ENCODE results near the gene MBP. TPM values are rescaled to one million over a fixed set of nuclear protein-coding genes. Genes with fewer than 3 reads are reported as not detected.

The MBP gene
- total RNA-seq, 4 donors from 2014 or later: 44.0 to 68.0 (median 60.2) TPM

DNA sequence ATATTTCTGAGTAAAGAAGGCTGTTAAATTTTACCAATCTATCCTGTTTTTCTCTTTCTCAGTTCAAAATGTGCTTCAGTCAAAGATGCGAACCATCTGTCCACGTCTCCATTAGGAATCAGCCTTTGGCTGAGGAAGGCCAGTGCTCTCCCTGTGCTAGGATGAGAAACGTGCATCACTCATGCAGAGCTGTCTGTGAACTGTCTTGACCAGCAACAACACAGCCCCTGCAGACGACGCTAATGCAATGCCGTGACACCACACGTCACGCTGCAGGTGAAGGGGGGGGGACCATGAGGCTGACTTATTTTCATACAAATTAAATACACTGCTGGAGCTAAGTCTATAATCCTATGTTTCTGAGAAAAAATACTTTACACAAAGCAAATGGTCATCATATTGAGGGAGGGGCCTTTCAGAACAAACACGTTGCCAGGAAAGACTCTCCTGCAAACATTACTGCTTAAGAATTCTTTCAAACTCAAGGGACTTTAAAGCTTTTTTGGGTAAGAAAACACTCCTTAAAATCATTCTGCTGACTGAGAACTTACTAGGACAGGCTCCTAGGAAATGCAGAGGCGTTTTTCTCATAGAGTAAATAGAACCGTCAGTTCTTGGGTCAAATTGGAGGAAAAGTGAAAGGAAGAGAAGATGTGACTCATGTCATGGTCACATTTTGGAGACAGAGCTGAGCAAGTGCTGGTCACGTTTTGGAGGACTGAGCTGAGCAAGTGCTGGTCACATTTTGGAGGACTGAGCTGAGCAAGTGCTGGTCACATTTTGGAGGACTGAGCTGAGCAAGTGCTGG is 97.0 kb downstream of the MBP start:
- DNase-seq: no peak
- no peaks in the 10 kb centered on the region for H3K27me3 ChIP-seq
- intact Hi-C loops (cut with DNase I): no loop called here
- TF ChIP-seq, protein P1, sequence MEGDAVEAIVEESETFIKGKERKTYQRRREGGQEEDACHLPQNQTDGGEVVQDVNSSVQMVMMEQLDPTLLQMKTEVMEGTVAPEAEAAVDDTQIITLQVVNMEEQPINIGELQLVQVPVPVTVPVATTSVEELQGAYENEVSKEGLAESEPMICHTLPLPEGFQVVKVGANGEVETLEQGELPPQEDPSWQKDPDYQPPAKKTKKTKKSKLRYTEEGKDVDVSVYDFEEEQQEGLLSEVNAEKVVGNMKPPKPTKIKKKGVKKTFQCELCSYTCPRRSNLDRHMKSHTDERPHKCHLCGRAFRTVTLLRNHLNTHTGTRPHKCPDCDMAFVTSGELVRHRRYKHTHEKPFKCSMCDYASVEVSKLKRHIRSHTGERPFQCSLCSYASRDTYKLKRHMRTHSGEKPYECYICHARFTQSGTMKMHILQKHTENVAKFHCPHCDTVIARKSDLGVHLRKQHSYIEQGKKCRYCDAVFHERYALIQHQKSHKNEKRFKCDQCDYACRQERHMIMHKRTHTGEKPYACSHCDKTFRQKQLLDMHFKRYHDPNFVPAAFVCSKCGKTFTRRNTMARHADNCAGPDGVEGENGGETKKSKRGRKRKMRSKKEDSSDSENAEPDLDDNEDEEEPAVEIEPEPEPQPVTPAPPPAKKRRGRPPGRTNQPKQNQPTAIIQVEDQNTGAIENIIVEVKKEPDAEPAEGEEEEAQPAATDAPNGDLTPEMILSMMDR (IDR thresholded peaks at IDR 0.05): no peak
- no peak for TF ChIP-seq POLR2A (IDR thresholded peaks at IDR 0.05)
- WGBS, 2 donors: 72 to 80% methylated on average over 12 of the region's 12 CpGs
- no peak overlapping the region for H3K4me3 ChIP-seq (replicated peaks in 1 of 3)
- no peaks in the 10 kb centered on the region for H3K9me3 ChIP-seq
- peaks cover 0 to 7% of the 10 kb centered on the region in 2 donors for H3K4me1 ChIP-seq
- no peak overlapping the region for H3K27ac ChIP-seq
- H3K36me3 ChIP-seq: no peaks in the 10 kb centered on the region

DNA sequence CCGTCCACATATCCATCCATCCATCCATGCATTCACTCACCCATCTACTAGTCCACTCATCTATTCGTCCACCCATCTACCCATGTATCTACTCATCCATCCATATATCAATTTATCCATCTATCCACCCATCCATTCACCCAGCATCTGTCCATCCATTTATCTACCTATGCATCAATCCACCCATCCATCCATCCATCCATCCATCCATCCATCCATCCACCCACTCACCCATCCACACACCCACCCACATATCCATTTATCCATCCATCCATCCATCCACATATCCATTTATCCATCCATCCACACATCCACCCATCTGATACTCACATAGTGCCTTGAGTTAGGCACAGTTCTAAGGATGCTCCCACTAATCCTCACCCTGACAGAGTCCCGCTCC is 99.0 kb downstream of the MBP start:
- Histone ChIP-seq H3K9me3 (no peaks in the 10 kb centered on the region), H3K4me3 (replicated peaks in 1 of 3) (no peak overlapping the region), H3K36me3 (no peaks in the 10 kb centered on the region), H3K4me1 (peaks cover 0 to 7% of the 10 kb centered on the region in 2 donors), H3K27ac (no peak overlapping the region), H3K27me3 (no peaks in the 10 kb centered on the region)
- 97 to 98% methylated on average over 3 of the region's 3 CpGs for WGBS, 2 donors
- no peak for DNase-seq
- TF ChIP-seq, protein P1 (IDR thresholded peaks at IDR 0.05): no peak
- TF ChIP-seq POLR2A (IDR thresholded peaks at IDR 0.05): no peak
- intact Hi-C loops (cut with DNase I): no loop called here

DNA sequence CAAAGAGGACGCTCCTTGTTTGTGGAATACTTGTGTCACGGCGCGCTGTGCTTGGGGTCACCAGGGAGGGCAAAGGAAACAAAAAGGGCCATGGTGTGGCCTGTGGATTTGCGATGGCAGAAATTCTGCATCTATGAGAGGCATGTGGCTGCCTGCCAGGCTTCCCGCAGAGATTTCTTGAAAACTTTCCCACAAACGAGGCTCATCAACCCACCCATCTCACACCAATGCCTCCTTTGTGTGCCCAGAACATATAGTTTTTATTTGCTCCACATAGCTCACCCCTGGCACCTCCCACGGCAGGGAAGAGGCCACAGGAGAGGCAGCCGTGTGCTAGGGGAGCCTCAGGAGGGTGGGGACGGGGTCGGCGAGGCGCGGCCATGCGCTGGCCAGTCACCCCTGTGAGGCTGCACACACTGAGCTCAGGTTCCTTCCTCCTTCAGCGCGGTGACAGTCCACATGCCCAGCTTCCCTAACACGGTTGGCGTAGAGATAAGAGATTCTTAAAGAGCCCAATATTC is 100.3 kb downstream of the MBP start:
- H3K4me1 ChIP-seq: peaks cover 0 to 7% of the 10 kb centered on the region in 2 donors
- no peaks in the 10 kb centered on the region for H3K9me3 ChIP-seq
- no peaks in the 10 kb centered on the region for H3K27me3 ChIP-seq
- WGBS, 2 donors: 47 to 56% methylated on average over 17 to 19 of the region's 19 CpGs
- H3K4me3 ChIP-seq (replicated peaks in 1 of 3): no peak overlapping the region
- intact Hi-C loops (cut with DNase I): no loop called here
- peak overlapping the region in 1 of 3 donors; percentile 24 for H3K27ac ChIP-seq
- H3K36me3 ChIP-seq: no peaks in the 10 kb centered on the region
- DNase-seq: peak in 1 of 2 donors; percentile 23
- TF ChIP-seq, protein P1 (IDR thresholded peaks at IDR 0.05): no peak
- no peak for TF ChIP-seq POLR2A (IDR thresholded peaks at IDR 0.05)

DNA sequence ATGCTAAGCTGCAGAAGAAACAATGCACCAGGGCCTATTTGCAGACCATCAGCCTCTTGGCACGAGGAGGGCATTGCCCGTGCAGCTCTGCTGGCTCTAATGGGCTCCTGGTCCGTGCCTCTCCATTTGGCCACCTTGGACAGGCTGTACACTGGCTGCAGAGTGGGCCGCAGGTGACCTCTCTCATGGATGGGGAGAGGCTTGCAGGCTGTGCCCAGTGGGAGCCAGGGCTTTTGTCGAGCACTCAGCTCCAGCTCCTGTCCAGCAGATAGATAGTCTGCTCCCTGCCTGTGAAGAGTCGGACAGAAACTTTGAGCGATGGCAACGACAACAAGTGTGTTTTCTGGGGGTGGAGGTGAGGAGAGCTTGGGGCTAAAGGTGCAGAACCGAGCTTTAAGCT is 100.9 kb downstream of the MBP start:
- DNase-seq: no peak
- no peaks in the 10 kb centered on the region for H3K27me3 ChIP-seq
- TF ChIP-seq, protein P1 (IDR thresholded peaks at IDR 0.05): no peak
- TF ChIP-seq POLR2A (IDR thresholded peaks at IDR 0.05): no peak
- H3K36me3 ChIP-seq: no peaks in the 10 kb centered on the region
- H3K27ac ChIP-seq: no peak overlapping the region
- H3K9me3 ChIP-seq: no peaks in the 10 kb centered on the region
- WGBS, 2 donors: 86 to 91% methylated on average over 6 to 9 of the region's 9 CpGs
- H3K4me1 ChIP-seq: peaks cover 0 to 7% of the 10 kb centered on the region in 2 donors
- no peak overlapping the region for H3K4me3 ChIP-seq (replicated peaks in 1 of 3)
- intact Hi-C loops (cut with DNase I): no loop called here

DNA sequence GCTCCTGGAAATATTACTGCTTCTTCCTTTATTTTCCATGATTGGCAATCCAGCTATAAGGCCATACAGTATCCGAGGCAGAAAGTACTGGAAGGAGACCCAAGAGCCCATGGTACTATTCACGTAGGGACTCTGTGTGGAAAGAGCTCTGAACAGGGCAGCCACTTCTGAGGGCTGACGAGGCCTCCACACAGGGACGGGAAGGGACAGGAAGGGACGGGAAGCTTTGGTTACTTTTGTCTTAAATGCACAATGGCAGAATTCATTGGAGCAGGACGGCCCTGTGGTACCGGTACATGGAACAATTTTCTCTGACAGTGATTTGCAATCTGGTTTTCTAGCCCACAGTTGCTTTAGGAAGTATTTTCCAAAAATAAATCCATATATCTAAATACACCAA is 102.4 kb downstream of the MBP start:
- no peaks in the 10 kb centered on the region for H3K27me3 ChIP-seq
- H3K4me3 ChIP-seq (replicated peaks in 1 of 3): no peak overlapping the region
- H3K9me3 ChIP-seq: no peaks in the 10 kb centered on the region
- TF ChIP-seq, protein P1 (IDR thresholded peaks at IDR 0.05): no peak
- TF ChIP-seq POLR2A (IDR thresholded peaks at IDR 0.05): no peak
- no peaks in the 10 kb centered on the region for H3K36me3 ChIP-seq
- intact Hi-C loops (cut with DNase I): no loop called here
- no peak overlapping the region for H3K27ac ChIP-seq
- 92 to 98% methylated on average over 7 of the region's 7 CpGs for WGBS, 2 donors
- peaks cover 0 to 7% of the 10 kb centered on the region in 2 donors for H3K4me1 ChIP-seq
- no peak for DNase-seq

Measured in thyroid gland (tissue), 4 donors.